Ovary (tissue), 3 donors: Measurements from ENCODE around the gene ZMIZ2.

ENCODE experiments used
- POLR2A ChIP-seq: fragments of 450-650 bp; IDR thresholded peaks from one replicate; pipeline ENCODE4 v1.6.1; 2017; ENCODE audit warnings: antibody characterized with exemption, mild to moderate bottlenecking, moderate library complexity
- TF ChIP-seq, protein P1 (sequence below), 3 donors: fragments of 450-650 bp in 2 of 3; fragments of 200-600 bp in 1 of 3; IDR thresholded peaks; one replicate each; pipeline versions ENCODE4 v1.5.1 to v1.8.0; 2016 to 2022; ENCODE audit warnings: antibody characterized with exemption in 3 of 3, mild to moderate bottlenecking in 1 of 3
- donor health status: DM: no; HTN: no; CAD: no.

- TF ChIP-seq, protein P1, sequence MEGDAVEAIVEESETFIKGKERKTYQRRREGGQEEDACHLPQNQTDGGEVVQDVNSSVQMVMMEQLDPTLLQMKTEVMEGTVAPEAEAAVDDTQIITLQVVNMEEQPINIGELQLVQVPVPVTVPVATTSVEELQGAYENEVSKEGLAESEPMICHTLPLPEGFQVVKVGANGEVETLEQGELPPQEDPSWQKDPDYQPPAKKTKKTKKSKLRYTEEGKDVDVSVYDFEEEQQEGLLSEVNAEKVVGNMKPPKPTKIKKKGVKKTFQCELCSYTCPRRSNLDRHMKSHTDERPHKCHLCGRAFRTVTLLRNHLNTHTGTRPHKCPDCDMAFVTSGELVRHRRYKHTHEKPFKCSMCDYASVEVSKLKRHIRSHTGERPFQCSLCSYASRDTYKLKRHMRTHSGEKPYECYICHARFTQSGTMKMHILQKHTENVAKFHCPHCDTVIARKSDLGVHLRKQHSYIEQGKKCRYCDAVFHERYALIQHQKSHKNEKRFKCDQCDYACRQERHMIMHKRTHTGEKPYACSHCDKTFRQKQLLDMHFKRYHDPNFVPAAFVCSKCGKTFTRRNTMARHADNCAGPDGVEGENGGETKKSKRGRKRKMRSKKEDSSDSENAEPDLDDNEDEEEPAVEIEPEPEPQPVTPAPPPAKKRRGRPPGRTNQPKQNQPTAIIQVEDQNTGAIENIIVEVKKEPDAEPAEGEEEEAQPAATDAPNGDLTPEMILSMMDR (IDR thresholded peaks at IDR 0.05), result no peak
- TF ChIP-seq POLR2A, result no peak
These were observed 47.4 kb downstream of the ZMIZ2 start for GRCh38 chr7:44796034-44796503.
